HepG2 (cell line): ENCODE data around the gene MRPL9. TPM values are rescaled to one million over a fixed set of nuclear protein-coding genes. Genes with fewer than 3 reads are reported as not detected.

ENCODE experiments used
- CEBPG ChIP-seq: IDR thresholded peaks from 2 replicates; pipeline ENCODE4 v1.6.1; 2016
- CTCF ChIP-seq: sonication (generic); formaldehyde crosslinking; IDR thresholded peaks from 2 replicates; pipeline ENCODE4 v1.5.0; 2020; ENCODE audit warnings: mild to moderate bottlenecking, missing genetic modification reagents, moderate library complexity
- DBP ChIP-seq: sonication (generic); formaldehyde crosslinking; IDR thresholded peaks from 2 replicates; pipeline ENCODE4 v1.4.0; 2020; ENCODE audit warnings: missing genetic modification reagents; ENCODE audit errors: not compliant biosample characterization
- KLF11 ChIP-seq: IDR thresholded peaks from 2 replicates; pipeline ENCODE4 v1.6.1; 2016; ENCODE audit warnings: missing compliant biosample characterization
- PATZ1 ChIP-seq: sonication (generic); formaldehyde crosslinking; IDR thresholded peaks from 2 replicates; pipeline ENCODE4 v1.4.0; 2020; ENCODE audit warnings: missing genetic modification reagents
- YY1 ChIP-seq: IDR thresholded peaks from 2 replicates; pipeline ENCODE4 v1.6.1; 2011; ENCODE audit warnings: low read length, low read depth, moderate library complexity, mild to moderate bottlenecking; ENCODE audit not compliant: insufficient read depth, insufficient replicate concordance
- ZIK1 ChIP-seq: sonication (generic); formaldehyde crosslinking; IDR thresholded peaks from 2 replicates; pipeline ENCODE4 v1.5.0; 2020; ENCODE audit warnings: mild to moderate bottlenecking, low read depth, missing genetic modification reagents, borderline replicate concordance
- ZNF224 ChIP-seq: sonication (generic); formaldehyde crosslinking; IDR thresholded peaks from 2 replicates; pipeline ENCODE4 v1.5.0; 2020; ENCODE audit warnings: mild to moderate bottlenecking, missing genetic modification reagents
- ZSCAN21 ChIP-seq: sonication (generic); formaldehyde crosslinking; IDR thresholded peaks from 2 replicates; pipeline ENCODE4 v1.8.0; 2022; ENCODE audit warnings: mild to moderate bottlenecking, missing genetic modification reagents, moderate library complexity, borderline replicate concordance
- polyA plus RNA-seq, 8 experiments: library from polyadenylated mRNA; depleted of rRNA in 3 of 8; stranded (reverse) in 7 of 8; unstranded in 1 of 8; fragments of >200 nt; fragmentation: Illumina TruSeq in 4 of 8; extraction: Trizol in 4 of 8; gene quantifications; 2 replicates each; pipeline versions ENCODE4 v1.2.1 to v1.2.3, GENCODE V29; 2011 to 2016; ENCODE audit warnings: low read depth in 4 of 8, missing spikeins in 1 of 8, mixed read lengths in 1 of 8; ENCODE audit not compliant: insufficient read depth in 1 of 8
- total RNA-seq, 5 experiments: library from RNA; depleted of rRNA; stranded (reverse); fragments of >200 nt; fragmentation: Illumina TruSeq; extraction: Trizol; gene quantifications; 2 replicates each; pipeline ENCODE4 v1.2.3, GENCODE V29; 2016; ENCODE audit warnings: low read depth in 1 of 5
- TF ChIP-seq, protein P1 (sequence below): sonication (generic); formaldehyde crosslinking; IDR thresholded peaks from 2 replicates; pipeline ENCODE4 v1.8.0; 2022; ENCODE audit warnings: missing genetic modification reagents, mild to moderate bottlenecking, borderline replicate concordance
- TF ChIP-seq, protein P2 (sequence below): sonication (generic); formaldehyde crosslinking; IDR thresholded peaks from 2 replicates; pipeline ENCODE4 v1.4.0; 2020; ENCODE audit warnings: missing genetic modification reagents
- TF ChIP-seq, protein P3 (sequence below): sonication (generic); formaldehyde crosslinking; IDR thresholded peaks from 2 replicates; pipeline ENCODE4 v1.9.0; 2021; ENCODE audit warnings: mild to moderate bottlenecking, missing genetic modification reagents

MRPL9 gene
- total and polyA plus RNA-seq, 2 of the 13 experiments (the other 11 are each of a cell fraction or from before 2014, with no cell fraction given) = 72.1 to 107 TPM

DNA sequence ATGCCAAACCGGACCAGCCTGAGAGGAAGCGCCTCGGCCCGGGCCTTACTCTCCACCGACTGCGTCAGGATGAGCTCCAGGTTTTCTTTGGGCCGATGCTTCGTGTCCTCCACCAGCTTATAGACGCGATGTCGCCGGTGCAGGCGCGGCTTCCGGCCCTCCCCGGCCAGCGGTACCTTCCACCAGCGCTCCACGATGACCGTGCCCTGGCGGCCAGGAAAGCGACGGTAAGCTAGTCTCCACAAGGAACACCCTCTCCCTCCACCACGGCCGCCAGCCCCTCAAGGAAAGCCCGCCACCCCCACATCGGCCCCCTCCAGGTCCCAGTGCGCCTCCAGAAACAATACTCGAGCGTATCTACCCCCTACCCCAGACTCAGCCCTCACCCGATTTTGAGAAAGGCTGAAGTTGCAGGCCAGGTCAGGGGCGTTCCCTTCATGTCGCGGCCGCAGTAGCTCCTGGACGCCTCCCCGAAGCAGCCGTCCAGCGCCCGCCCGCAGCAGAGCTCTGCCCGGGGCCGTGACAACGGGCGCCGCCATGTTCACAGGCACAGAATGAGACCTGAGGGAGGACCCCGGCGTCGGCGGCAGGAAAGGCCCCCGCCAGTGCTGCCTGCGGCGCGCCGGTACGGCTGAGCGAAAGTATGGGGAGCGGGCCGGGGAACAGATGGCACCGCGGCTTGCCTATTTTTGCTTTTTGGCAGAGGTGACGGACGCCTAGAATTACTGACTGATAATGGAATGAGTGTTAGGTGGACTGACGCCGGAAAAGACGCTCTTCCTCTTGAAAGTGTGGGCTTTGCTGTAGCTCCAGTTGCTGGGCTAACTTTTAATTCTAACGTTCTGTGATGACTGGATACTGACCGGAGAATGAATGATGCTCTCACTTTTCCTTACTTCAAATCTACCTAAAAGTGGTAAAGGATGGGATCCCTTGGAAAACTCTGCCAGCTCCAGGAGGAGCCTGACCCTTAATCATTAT is at the start of gene MRPL9 (continued):
- TF ChIP-seq PATZ1 (peak; percentile 52), KLF11 (CRISPR knock-in tag) (no peak), ZIK1 (CRISPR knock-in tag) (0 out of 2 replicates have a peak, but pooled peaks have one; percentile 69), ZNF224 (no peak), DBP (CRISPR knock-in tag) (peak; percentile 55), YY1 (peak; percentile 97), CEBPG (CRISPR knock-in tag) (no peak), ZSCAN21 (CRISPR knock-in tag) (no peak; the same call in 1 of the 2 replicates), CTCF (no peak; the same call in 1 of the 2 replicates)
- TF ChIP-seq, protein P1, sequence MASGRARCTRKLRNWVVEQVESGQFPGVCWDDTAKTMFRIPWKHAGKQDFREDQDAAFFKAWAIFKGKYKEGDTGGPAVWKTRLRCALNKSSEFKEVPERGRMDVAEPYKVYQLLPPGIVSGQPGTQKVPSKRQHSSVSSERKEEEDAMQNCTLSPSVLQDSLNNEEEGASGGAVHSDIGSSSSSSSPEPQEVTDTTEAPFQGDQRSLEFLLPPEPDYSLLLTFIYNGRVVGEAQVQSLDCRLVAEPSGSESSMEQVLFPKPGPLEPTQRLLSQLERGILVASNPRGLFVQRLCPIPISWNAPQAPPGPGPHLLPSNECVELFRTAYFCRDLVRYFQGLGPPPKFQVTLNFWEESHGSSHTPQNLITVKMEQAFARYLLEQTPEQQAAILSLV (CRISPR knock-in tag) = peak; percentile 88
- TF ChIP-seq, protein P2, sequence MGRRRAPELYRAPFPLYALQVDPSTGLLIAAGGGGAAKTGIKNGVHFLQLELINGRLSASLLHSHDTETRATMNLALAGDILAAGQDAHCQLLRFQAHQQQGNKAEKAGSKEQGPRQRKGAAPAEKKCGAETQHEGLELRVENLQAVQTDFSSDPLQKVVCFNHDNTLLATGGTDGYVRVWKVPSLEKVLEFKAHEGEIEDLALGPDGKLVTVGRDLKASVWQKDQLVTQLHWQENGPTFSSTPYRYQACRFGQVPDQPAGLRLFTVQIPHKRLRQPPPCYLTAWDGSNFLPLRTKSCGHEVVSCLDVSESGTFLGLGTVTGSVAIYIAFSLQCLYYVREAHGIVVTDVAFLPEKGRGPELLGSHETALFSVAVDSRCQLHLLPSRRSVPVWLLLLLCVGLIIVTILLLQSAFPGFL (CRISPR knock-in tag) = no peak
- TF ChIP-seq, protein P3, sequence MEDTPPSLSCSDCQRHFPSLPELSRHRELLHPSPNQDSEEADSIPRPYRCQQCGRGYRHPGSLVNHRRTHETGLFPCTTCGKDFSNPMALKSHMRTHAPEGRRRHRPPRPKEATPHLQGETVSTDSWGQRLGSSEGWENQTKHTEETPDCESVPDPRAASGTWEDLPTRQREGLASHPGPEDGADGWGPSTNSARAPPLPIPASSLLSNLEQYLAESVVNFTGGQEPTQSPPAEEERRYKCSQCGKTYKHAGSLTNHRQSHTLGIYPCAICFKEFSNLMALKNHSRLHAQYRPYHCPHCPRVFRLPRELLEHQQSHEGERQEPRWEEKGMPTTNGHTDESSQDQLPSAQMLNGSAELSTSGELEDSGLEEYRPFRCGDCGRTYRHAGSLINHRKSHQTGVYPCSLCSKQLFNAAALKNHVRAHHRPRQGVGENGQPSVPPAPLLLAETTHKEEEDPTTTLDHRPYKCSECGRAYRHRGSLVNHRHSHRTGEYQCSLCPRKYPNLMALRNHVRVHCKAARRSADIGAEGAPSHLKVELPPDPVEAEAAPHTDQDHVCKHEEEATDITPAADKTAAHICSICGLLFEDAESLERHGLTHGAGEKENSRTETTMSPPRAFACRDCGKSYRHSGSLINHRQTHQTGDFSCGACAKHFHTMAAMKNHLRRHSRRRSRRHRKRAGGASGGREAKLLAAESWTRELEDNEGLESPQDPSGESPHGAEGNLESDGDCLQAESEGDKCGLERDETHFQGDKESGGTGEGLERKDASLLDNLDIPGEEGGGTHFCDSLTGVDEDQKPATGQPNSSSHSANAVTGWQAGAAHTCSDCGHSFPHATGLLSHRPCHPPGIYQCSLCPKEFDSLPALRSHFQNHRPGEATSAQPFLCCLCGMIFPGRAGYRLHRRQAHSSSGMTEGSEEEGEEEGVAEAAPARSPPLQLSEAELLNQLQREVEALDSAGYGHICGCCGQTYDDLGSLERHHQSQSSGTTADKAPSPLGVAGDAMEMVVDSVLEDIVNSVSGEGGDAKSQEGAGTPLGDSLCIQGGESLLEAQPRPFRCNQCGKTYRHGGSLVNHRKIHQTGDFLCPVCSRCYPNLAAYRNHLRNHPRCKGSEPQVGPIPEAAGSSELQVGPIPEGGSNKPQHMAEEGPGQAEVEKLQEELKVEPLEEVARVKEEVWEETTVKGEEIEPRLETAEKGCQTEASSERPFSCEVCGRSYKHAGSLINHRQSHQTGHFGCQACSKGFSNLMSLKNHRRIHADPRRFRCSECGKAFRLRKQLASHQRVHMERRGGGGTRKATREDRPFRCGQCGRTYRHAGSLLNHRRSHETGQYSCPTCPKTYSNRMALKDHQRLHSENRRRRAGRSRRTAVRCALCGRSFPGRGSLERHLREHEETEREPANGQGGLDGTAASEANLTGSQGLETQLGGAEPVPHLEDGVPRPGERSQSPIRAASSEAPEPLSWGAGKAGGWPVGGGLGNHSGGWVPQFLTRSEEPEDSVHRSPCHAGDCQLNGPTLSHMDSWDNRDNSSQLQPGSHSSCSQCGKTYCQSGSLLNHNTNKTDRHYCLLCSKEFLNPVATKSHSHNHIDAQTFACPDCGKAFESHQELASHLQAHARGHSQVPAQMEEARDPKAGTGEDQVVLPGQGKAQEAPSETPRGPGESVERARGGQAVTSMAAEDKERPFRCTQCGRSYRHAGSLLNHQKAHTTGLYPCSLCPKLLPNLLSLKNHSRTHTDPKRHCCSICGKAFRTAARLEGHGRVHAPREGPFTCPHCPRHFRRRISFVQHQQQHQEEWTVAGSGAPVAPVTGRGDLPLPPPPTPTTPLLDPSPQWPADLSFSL (CRISPR knock-in tag) = no peak
